ENCODE measurements around the gene ACKR1. TPM values are rescaled to one million over a fixed set of nuclear protein-coding genes. Genes with fewer than 3 reads are reported as not detected.

Gene ACKR1
- total RNA-seq, 4 donors from 2014 or later, result 31.1 to 315 (median 128) TPM

DNA sequence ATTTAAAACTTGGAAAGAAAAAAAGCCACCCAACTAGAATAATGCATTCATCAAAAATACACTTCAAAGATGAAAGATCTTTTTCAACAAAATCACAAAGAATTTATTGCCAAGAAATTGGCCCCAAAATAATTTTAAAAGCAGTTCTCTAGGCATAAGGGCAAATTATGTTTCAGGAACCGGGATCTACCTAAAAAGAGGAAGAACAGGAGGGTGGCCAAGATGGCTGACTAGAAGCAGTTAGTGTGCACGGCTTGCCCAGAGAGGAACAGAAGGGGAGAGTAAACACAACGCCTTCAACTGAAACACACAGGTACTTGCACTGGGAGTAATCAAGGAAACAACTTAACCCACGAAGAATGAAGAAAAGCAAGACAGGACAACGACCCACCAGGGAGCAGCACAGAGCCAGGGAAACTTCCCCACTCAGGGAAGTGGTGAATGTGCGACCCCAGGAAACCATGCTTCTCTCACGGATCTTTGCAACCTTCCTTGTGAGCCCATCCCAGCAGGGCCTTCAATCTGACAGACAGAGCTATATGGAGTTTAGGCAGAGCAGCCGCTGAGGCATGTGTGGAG is 46.1 kb downstream of the ACKR1 start:
- intact Hi-C loops (cut with DNase I), result no loop called here
- no peaks in the 10 kb centered on the region for H3K27me3 ChIP-seq
- H3K9me3 ChIP-seq, result peaks cover 0 to 13% (median 3%) of the 10 kb centered on the region in 4 donors
- H3K36me3 ChIP-seq, result no peaks in the 10 kb centered on the region
- H3K4me3 ChIP-seq, result no peak overlapping the region
- H3K27ac ChIP-seq (replicated peaks in 1 of 4), result no peak overlapping the region
- DNase-seq (ENCODE audit: extremely low spot score), result no peak
- no peaks in the 10 kb centered on the region for H3K4me1 ChIP-seq
- TF ChIP-seq EP300 (IDR thresholded peaks at IDR 0.05) (no peak), CTCF (IDR thresholded peaks at IDR 0.05) (no peak)
- 62% methylated on average over 8 of the region's 8 CpGs for WGBS

Small RNA genes within 50 kb of the gene (small RNA-seq; reads per million reads assigned to genes)
- 0 to 0.37 (median 0) reads per million in 3 donors for gene RNA5SP60

Other genes with a start within 250 kb of the ACKR1 start
- gene IFI16, start 195.0 kb upstream of the ACKR1 start, total RNA-seq, result 100 to 1,000 TPM in 1 of 4 donors, 10 to 100 TPM in 3; 25.7 to 101 (median 35.3) TPM
- under 1 TPM in 2 of 4 donors, not detected in 2; 0.32 to 0.50 TPM for gene AIM2, start 128.1 kb upstream of the ACKR1 start, total RNA-seq
- 10 to 100 TPM; 10.8 to 24.7 (median 20.4) TPM for gene CADM3, start 33.3 kb upstream of the ACKR1 start, total RNA-seq
- 1 to 10 TPM in 3 of 4 donors, under 1 TPM in 1; 0.45 to 8.3 (median 3.6) TPM for gene FCER1A, start 97.5 kb downstream of the ACKR1 start, total RNA-seq
- not detected for gene OR10J4, start 227.3 kb downstream of the ACKR1 start, total RNA-seq
- gene OR10J1, start 234.8 kb downstream of the ACKR1 start, total RNA-seq, result not detected